Measurements from ENCODE around the gene IFITM2.

IFITM2 gene

GRCh38 chr11:297586-298405 is 9.8 kb upstream of the IFITM2 start:
- Histone ChIP-seq H3K27ac (ENCODE audit: extremely low read depth, low read depth, low read length) (no peak overlapping the region), H3K4me3 (ENCODE audit: low read depth, low read length) (no peak overlapping the region), H3K4me1 (ENCODE audit: control insufficient read depth, insufficient read depth, low read length) (no peaks in the 10 kb centered on the region), H3K9me3 (ENCODE audit: control insufficient read depth, insufficient read depth, low read depth, low read length) (no peaks in the 10 kb centered on the region), H3K36me3 (ENCODE audit: control insufficient read depth in 2 of 2, insufficient read depth in 1 of 2, low read length in 2 of 2) (peaks cover 0 to 17% of the 10 kb centered on the region in 2 experiments; a peak in 1 of 3 replicates)
- TF ChIP-seq ZSCAN4 (tag by site-specific recombination; IDR thresholded peaks at IDR 0.05) (no peak), KLF1 (tag by site-specific recombination; IDR thresholded peaks at IDR 0.05) (peak; percentile 31; the same call in 1 of the 2 replicates)
- ChIA-PET POLR2A (no interaction called here), CTCF (interaction anchor here (0.7 kb wide), 1 partner anchor 26 kb away, joined by 3 read pairs; no protein-coding TSS in a partner anchor)

GRCh38 chr11:298406-299065 is 9.1 kb upstream of the IFITM2 start:
- H3K36me3 ChIP-seq (ENCODE audit: control insufficient read depth in 2 of 2, insufficient read depth in 1 of 2, low read length in 2 of 2) = peaks cover 0 to 10% of the 10 kb centered on the region in 2 experiments; a peak in 1 of 3 replicates
- no peak overlapping the region for H3K4me3 ChIP-seq (ENCODE audit: low read depth, low read length)
- ChIA-PET CTCF (no interaction called here), POLR2A (no interaction called here)
- TF ChIP-seq ZNF362 (tag by site-specific recombination; IDR thresholded peaks at IDR 0.05) (no peak), ZNF274 (IDR thresholded peaks at IDR 0.05; ENCODE audit: low read length) (no peak), ZNF274 (tag by site-specific recombination; IDR thresholded peaks at IDR 0.05; ENCODE audit: borderline replicate concordance) (no peak), ZNF521 (tag by site-specific recombination; IDR thresholded peaks at IDR 0.05) (no peak), ZNF23 (tag by site-specific recombination; IDR thresholded peaks at IDR 0.05; ENCODE audit: borderline replicate concordance) (no peak), ZNF175 (tag by site-specific recombination; IDR thresholded peaks at IDR 0.05) (no peak), ZNF302 (tag by site-specific recombination; IDR thresholded peaks at IDR 0.05; ENCODE audit: low read depth) (no peak), ZNF157 (tag by site-specific recombination; IDR thresholded peaks at IDR 0.05) (no peak), ZNF140 (tag by site-specific recombination; IDR thresholded peaks at IDR 0.05) (no peak), OSR2 (tag by site-specific recombination; IDR thresholded peaks at IDR 0.05) (no peak)
- H3K27ac ChIP-seq (ENCODE audit: extremely low read depth, low read depth, low read length) = no peak overlapping the region
- H3K4me1 ChIP-seq (ENCODE audit: control insufficient read depth, insufficient read depth, low read length) = no peaks in the 10 kb centered on the region
- H3K9me3 ChIP-seq (ENCODE audit: control insufficient read depth, insufficient read depth, low read depth, low read length) = no peaks in the 10 kb centered on the region

GRCh38 chr11:299081-299891 is 8.3 kb upstream of the IFITM2 start, which contains the start of gene IFITM5:
IFITM5 (minus strand) TSS chr11:299526; CDS start chr11:299490, 36 bp downstream.
- H3K4me3 ChIP-seq (ENCODE audit: low read depth, low read length) = no peak within 1 kb of the TSS
- no peaks in the 10 kb centered on the region for H3K9me3 ChIP-seq (ENCODE audit: control insufficient read depth, insufficient read depth, low read depth, low read length)
- H3K4me1 ChIP-seq (ENCODE audit: control insufficient read depth, insufficient read depth, low read length) = no peaks in the 10 kb centered on the region
- ChIA-PET CTCF (no interaction called here), POLR2A (no interaction called here)
- TF ChIP-seq ZNF354C (tag by site-specific recombination; IDR thresholded peaks at IDR 0.05; ENCODE audit: borderline replicate concordance, low read depth) (no peak), GFI1B (tag by site-specific recombination; IDR thresholded peaks at IDR 0.05) (no peak), ZNF626 (tag by site-specific recombination; IDR thresholded peaks at IDR 0.05) (no peak), HOXD13 (CRISPR knock-in tag; IDR thresholded peaks at IDR 0.05; ENCODE audit: borderline replicate concordance) (no peak)
- H3K27ac ChIP-seq (ENCODE audit: extremely low read depth, low read depth, low read length) = no peak within 1 kb of the TSS
- peaks cover 0 to 3% of the 10 kb centered on the region in 2 experiments; a peak in 1 of 3 replicates for H3K36me3 ChIP-seq (ENCODE audit: control insufficient read depth in 2 of 2, insufficient read depth in 1 of 2, low read length in 2 of 2)
